GM12874 (cell line): ENCODE results near the gene THOC7.

Experiments used
- CTCF ChIP-seq: IDR thresholded peaks from 2 replicates; pipeline ENCODE4 v1.5.1; 2011; ENCODE audit warnings: low read depth, mild to moderate bottlenecking, control low read depth, low read length, moderate library complexity; ENCODE audit not compliant: insufficient read depth

The THOC7 gene

GRCh38 chr3:63853106-63853505 is 10.5 kb downstream of the THOC7 start:
- TF ChIP-seq CTCF: no peak

GRCh38 chr3:63851287-63851686 is 12.3 kb downstream of the THOC7 start:
- no peak for TF ChIP-seq CTCF

- TF ChIP-seq CTCF: no peak
Observed at GRCh38 chr3:63849175-63849574, 14.4 kb downstream of the THOC7 start.

GRCh38 chr3:63847718-63848450 is 15.7 kb downstream of the THOC7 start:
- no peak for TF ChIP-seq CTCF

- no peak for TF ChIP-seq CTCF
Observed at GRCh38 chr3:63845215-63845614, 18.4 kb downstream of the THOC7 start.

GRCh38 chr3:63842127-63842526 is 21.5 kb downstream of the THOC7 start:
- no peak for TF ChIP-seq CTCF

- no peak for TF ChIP-seq CTCF
Observed at GRCh38 chr3:63841704-63842103, 21.9 kb downstream of the THOC7 start.
